Activated CD4-positive, CD25-positive, alpha-beta regulatory T cell treated with anti-CD3 and anti-CD28 coated beads, Interleukin-2, amount 50 U/mL, for 24 hours (primary cell): ENCODE measurements around the gene SPATA33.
A peak's percentile ranks its signal among the peaks of the same experiment; 100 is the strongest.

Source experiments
- ATAC-seq, 2 donors: fragments of 150-1000 bp; cut with Tn5 transposase; one replicate each; pipeline ENCODE4 v1.10.0; 2021; ENCODE audit warnings: mild to moderate bottlenecking in 1 of 2, moderate library complexity in 1 of 2

Gene SPATA33

DNA sequence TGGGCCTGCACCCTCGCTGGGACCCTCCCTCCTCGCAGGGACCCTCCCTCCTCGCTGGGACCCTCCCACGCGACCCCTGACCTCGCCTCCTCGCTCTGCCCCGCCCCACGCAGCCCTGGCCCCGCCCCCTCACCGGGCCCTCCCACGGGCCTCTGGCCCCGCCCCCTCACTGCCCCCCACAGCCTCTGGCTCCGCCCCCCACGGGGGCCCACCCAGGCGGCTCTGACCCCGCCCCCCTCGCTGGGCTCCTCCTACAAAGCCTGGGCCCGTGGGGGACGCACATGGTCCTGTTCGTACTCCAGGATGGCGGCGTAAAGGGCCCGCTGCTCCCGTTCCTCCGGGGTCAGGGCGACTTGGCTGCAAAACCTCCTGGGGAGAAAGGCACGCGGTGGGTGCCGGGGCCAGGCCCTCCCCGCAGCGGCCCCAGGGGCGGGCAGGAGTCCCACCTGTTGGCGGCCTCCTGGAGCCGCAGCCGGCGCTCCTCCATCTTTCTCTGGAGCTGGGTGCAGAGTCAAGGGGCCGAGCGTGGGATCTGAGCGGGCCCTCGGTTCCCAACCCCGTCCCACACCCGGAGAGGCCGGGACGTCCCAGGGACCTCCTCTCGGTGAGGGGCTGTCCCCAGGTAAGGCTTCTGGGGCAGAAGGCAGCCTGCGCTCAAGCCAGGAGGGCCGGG is 54.1 kb downstream of the SPATA33 start:
- peak; percentile 83 for ATAC-seq

DNA sequence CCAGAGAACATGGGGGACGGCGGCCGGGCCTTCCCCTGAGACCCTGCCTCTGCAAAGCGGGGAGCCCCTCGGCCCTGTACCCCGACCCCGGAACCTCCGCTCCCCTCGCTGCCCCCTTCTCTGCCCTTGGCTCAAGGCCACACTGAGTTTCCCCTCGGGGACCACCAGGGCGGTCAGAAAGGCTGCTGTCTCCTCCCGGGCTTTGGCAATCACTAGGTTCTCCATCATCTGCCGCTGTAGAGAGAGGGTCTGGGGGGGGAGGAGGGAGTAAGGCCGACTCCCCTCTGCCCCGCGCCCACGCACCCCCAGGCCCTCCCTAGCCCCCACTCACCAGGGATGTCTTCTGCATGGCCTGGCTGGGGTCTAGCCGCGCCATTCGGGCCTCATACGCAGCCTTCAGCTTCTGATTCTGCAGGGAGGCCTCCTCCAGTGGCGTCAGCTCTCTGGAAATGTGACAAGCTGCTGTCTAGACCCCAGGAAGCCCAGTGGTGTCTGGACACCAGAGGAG is 54.7 kb downstream of the SPATA33 start:
- ATAC-seq: no peak

DNA sequence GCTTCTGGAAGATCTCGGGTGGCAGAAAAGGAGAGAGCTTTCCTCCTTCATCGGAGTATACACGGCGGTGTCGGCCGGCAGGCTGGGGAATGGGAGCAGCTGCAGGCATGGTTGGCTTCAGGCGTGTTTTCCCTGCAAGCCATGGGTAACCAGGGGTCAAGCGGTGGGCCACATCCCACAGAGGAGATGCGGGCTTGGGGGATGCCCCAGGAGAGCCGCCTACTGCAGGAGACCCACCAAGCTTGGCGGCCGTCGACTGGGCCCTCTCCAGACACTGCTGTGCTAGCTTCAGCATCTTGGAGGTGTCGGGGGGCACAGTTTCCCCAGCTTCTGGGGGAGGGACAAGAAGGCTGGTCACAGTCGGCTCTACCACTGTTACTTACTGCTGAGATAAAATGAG is 58.9 kb downstream of the SPATA33 start:
- ATAC-seq: no peak

DNA sequence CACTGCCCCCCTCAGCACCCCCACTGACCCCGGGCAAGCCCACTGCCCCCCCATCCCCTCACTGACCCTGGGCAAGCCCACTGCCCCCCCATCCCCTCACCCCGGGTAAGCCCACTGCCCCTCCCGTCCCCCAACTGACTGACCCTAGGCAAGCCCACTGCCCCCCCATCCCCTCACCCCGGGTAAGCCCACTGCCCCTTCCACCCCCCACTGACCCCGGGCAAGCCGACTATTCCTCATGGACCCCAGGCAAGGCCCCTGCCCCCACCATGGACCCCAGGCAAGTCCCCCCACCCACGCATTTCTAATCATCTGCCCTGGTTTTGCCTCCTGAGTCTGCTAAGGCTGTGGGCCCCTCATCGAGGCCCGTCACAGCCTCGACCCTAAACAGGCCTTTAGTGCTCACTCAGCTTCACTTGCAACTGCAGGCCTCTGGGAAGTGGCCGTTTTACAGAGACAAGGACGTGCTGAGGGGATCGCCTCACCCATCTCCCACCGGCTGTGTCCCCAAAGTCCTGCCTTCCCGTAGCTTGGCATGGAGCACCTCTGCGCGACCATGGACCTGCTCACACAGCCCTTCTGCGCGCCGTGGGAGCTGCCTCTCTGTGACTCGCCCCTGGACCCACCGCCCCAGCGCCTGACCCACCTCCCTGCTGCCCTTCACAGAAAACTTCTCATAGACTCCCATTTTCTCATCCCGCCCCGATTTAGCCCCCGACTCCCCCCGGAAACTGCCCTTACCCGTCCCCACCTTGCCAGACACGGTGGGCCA is 59.5 kb downstream of the SPATA33 start:
- no peak for ATAC-seq

DNA sequence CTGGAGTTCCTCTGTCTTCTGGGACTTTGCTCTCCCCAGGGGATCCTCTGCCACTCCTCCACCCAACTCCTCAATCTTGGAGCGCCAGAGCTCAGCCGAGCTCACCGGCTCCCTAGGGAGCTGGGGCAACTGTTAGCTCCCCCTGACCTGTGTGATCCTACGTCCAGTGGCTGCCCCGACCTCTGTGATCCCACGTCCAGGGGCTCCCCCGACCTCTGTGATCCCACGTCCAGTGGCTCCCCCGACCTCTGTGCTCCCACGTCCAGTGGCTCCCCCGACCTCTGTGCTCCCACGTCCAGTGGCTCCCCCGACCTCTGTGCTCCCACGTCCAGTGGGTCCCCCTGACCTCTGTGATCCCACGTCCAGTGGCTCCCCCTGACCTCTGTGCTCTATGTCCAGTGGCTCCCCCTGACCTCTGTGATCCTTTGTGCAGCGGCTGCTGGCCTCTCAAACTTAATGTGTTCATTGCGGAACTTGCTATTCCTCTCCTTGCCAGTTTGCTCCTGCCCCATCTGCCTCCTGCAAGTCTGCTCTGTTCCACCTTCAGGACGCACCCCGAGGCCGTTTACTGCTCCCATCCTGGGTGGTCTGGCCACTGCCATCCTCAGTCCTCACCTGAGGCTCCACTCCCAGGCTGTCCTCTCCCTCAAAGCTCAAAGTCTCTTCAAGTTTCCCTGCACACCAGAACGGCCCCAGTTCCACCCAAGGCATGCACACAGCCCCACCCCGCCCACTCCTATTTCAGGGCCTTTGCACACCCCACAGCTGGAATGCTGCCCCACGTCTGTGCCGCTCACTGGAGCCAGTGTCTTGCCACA is 60.3 kb downstream of the SPATA33 start:
- no peak for ATAC-seq
